Endodermal cell (in vitro differentiated cells): Measurements from ENCODE around the gene ILF3. TPM values are rescaled to one million over a fixed set of nuclear protein-coding genes. Genes with fewer than 3 reads are reported as not detected.

Source experiments
- DNase-seq: peaks from one replicate; pipeline ENCODE4 v3.0.0-alpha.2; 2017
- H3K27ac ChIP-seq: 2 replicates; pipeline ENCODE4 v1.5.1; 2013; ENCODE audit warnings: mild to moderate bottlenecking, low read depth, low read length, moderate library complexity
- H3K27me3 ChIP-seq: 2 replicates; pipeline ENCODE4 v1.6.1; 2013; ENCODE audit warnings: mild to moderate bottlenecking, low read length, moderate library complexity; ENCODE audit not compliant: insufficient read depth, control insufficient read depth, poor library complexity, severe bottlenecking
- H3K36me3 ChIP-seq: 2 replicates; pipeline ENCODE4 v1.7.0; 2013; ENCODE audit warnings: mild to moderate bottlenecking, low read length, moderate library complexity; ENCODE audit not compliant: control insufficient read depth, insufficient read depth
- H3K4me1 ChIP-seq: one replicate; pipeline ENCODE4 v1.7.0; 2013; ENCODE audit warnings: low read length; ENCODE audit not compliant: control insufficient read depth, insufficient read depth
- H3K4me3 ChIP-seq: 2 replicates; pipeline ENCODE4 v1.5.1; 2013; ENCODE audit warnings: mild to moderate bottlenecking, low read length, moderate library complexity
- H3K9ac ChIP-seq: 2 replicates; pipeline ENCODE4 v1.6.1; 2013; ENCODE audit warnings: mild to moderate bottlenecking, low read length, moderate library complexity; ENCODE audit not compliant: poor library complexity, severe bottlenecking; ENCODE audit errors: extremely low read depth
- H3K9me3 ChIP-seq: 2 replicates; pipeline ENCODE4 v1.6.1; 2013; ENCODE audit warnings: mild to moderate bottlenecking, low read length, moderate library complexity; ENCODE audit not compliant: control insufficient read depth
- H3K27ac Mint-ChIP-seq: 2 replicates; pipeline ENCODE4 v1.8.0; 2020; ENCODE audit warnings: mixed read lengths
- H3K27me3 Mint-ChIP-seq: 2 replicates; pipeline ENCODE4 v1.8.0; 2021; ENCODE audit warnings: mild to moderate bottlenecking, mixed read lengths; ENCODE audit not compliant: insufficient read depth
- H3K36me3 Mint-ChIP-seq: 2 replicates; pipeline ENCODE4 v1.8.0; 2020; ENCODE audit warnings: low read depth, mixed read lengths
- H3K4me1 Mint-ChIP-seq: 2 replicates; pipeline ENCODE4 v1.8.0; 2020; ENCODE audit warnings: mixed read lengths
- H3K4me3 Mint-ChIP-seq: 2 replicates; pipeline ENCODE4 v1.8.0; 2020; ENCODE audit warnings: mild to moderate bottlenecking, moderate library complexity, mixed read lengths
- H3K9me3 Mint-ChIP-seq: 2 replicates; pipeline ENCODE4 v1.8.0; 2020; ENCODE audit warnings: mild to moderate bottlenecking, mixed read lengths
- WGBS, 2 experiments: methylation state at CpG; one replicate each; pipeline versions ENCODE4 v1.1.5 to v1.1.7; 2013; ENCODE audit warnings: missing lambda C conversion rate in 2 of 2, mixed read lengths in 1 of 2; ENCODE audit not compliant: insufficient coverage in 1 of 2, insufficient read length in 1 of 2; 5-methylcytosine and 5-hydroxymethylcytosine counted together
- total RNA-seq, 2 donors: library from RNA; stranded (reverse); fragmentation: NEBNext Ultra II Directional in 1 of 2; extraction: Animal tissue kit (Norgen Biotek cat#: 25700) in 1 of 2; gene quantifications; 2 replicates in 1 of 2; 3 replicates in 1 of 2; pipeline ENCODE4 v1.2.1, GENCODE V29; 2021
- TF ChIP-seq, protein P1 (sequence below): fragments of 200-600 bp; sonication (generic); conservative IDR thresholded peaks from 2 replicates; pipeline ENCODE4 v1.5.0; 2021; ENCODE audit warnings: antibody characterized with exemption, mild to moderate bottlenecking

ILF3 gene
- total RNA-seq, 2 donors from 2014 or later, result 625 to 629 TPM

DNA sequence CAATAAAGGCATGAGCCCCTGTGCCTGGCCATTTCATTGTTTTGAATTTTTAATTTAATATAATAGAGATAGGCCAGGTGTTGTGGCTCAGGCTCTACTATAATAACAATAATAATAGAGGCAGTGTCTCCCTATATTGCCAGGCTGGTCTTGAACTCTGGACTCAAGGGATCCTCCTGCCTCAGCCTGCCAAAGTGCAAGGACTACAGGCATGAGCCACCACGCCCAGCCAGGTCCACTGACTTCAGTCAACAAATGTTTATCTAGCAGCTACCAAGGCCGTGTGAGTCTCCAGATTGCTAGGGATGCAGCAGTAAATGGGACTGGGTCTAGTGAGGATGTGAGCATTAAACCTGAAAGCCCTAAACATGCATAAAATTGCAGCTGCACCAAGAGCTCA is 13.8 kb upstream of the ILF3 start:
- WGBS, 2 experiments, result 88 to 93% methylated on average over 2 of the region's 2 CpGs
- H3K4me3 ChIP-seq, result no peak overlapping the region
- H3K9me3 ChIP-seq, result no peaks in the 10 kb centered on the region
- H3K4me1 ChIP-seq, result peaks cover 8% of the 10 kb centered on the region
- DNase-seq, result no peak
- H3K9ac ChIP-seq, result no peak overlapping the region
- H3K27me3 ChIP-seq, result no peaks in the 10 kb centered on the region
- TF ChIP-seq, protein P1, sequence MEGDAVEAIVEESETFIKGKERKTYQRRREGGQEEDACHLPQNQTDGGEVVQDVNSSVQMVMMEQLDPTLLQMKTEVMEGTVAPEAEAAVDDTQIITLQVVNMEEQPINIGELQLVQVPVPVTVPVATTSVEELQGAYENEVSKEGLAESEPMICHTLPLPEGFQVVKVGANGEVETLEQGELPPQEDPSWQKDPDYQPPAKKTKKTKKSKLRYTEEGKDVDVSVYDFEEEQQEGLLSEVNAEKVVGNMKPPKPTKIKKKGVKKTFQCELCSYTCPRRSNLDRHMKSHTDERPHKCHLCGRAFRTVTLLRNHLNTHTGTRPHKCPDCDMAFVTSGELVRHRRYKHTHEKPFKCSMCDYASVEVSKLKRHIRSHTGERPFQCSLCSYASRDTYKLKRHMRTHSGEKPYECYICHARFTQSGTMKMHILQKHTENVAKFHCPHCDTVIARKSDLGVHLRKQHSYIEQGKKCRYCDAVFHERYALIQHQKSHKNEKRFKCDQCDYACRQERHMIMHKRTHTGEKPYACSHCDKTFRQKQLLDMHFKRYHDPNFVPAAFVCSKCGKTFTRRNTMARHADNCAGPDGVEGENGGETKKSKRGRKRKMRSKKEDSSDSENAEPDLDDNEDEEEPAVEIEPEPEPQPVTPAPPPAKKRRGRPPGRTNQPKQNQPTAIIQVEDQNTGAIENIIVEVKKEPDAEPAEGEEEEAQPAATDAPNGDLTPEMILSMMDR, result no peak
- Mint-ChIP-seq H3K27ac (no peak overlapping the region), H3K36me3 (peaks cover 61% of the 10 kb centered on the region), H3K27me3 (no peaks in the 10 kb centered on the region), H3K4me3 (no peak overlapping the region), H3K9me3 (no peaks in the 10 kb centered on the region), H3K4me1 (peaks cover 26% of the 10 kb centered on the region)
- peaks cover 53% of the 10 kb centered on the region for H3K36me3 ChIP-seq
- H3K27ac ChIP-seq, result no peak overlapping the region

GRCh38 chr19:10641248-10641647 is 12.9 kb upstream of the ILF3 start:
- no peak for DNase-seq
- Histone ChIP-seq H3K36me3 (peaks cover 46% of the 10 kb centered on the region), H3K4me3 (no peak overlapping the region), H3K9ac (no peak overlapping the region), H3K4me1 (peaks cover 8% of the 10 kb centered on the region), H3K9me3 (no peaks in the 10 kb centered on the region), H3K27me3 (no peaks in the 10 kb centered on the region), H3K27ac (no peak overlapping the region)
- TF ChIP-seq, protein P1, result no peak
- no peak overlapping the region for H3K4me3 Mint-ChIP-seq
- H3K4me1 Mint-ChIP-seq, result peaks cover 26% of the 10 kb centered on the region
- no peak overlapping the region for H3K27ac Mint-ChIP-seq
- H3K9me3 Mint-ChIP-seq, result no peaks in the 10 kb centered on the region
- WGBS, 2 experiments, result 91 to 92% methylated on average over 4 of the region's 4 CpGs
- peaks cover 55% of the 10 kb centered on the region for H3K36me3 Mint-ChIP-seq
- H3K27me3 Mint-ChIP-seq, result no peaks in the 10 kb centered on the region

- H3K27ac ChIP-seq, result peak overlapping the region; percentile 36
- H3K4me1 Mint-ChIP-seq, result peaks cover 26% of the 10 kb centered on the region
- H3K9me3 Mint-ChIP-seq, result no peaks in the 10 kb centered on the region
- H3K27ac Mint-ChIP-seq, result peak overlapping the region; percentile 74
- no peak for DNase-seq
- no peaks in the 10 kb centered on the region for H3K27me3 ChIP-seq
- peaks cover 41% of the 10 kb centered on the region for H3K36me3 Mint-ChIP-seq
- WGBS, 2 experiments, result 75 to 87% methylated on average over 11 to 25 of the region's 25 CpGs
- H3K4me3 Mint-ChIP-seq, result no peak overlapping the region
- H3K9me3 ChIP-seq, result no peaks in the 10 kb centered on the region
- no peak overlapping the region for H3K9ac ChIP-seq
- H3K36me3 ChIP-seq, result peaks cover 33% of the 10 kb centered on the region
- H3K4me1 ChIP-seq, result peaks cover 8% of the 10 kb centered on the region
- TF ChIP-seq, protein P1, result no peak
- H3K27me3 Mint-ChIP-seq, result no peaks in the 10 kb centered on the region
- no peak overlapping the region for H3K4me3 ChIP-seq
Observed at GRCh38 chr19:10642473-10643171, 11.5 kb upstream of the ILF3 start.
